GM18873 (cell line): ENCODE data around the gene CPED1.
"Not testable (repeated sequence)": the region's sequence is repeated elsewhere in the genome, so short reads cannot be mapped to it uniquely, and the experiment has no call there.

Source experiments
- ATAC-seq: cut with Tn5 transposase; IDR thresholded peaks from one replicate; pipeline ENCODE4 v1.9.1; 2021; ENCODE audit warnings: mild to moderate bottlenecking, moderate library complexity, moderate number of reproducible peaks; ENCODE audit not compliant: unreplicated experiment, low FRiP score

The CPED1 gene

DNA sequence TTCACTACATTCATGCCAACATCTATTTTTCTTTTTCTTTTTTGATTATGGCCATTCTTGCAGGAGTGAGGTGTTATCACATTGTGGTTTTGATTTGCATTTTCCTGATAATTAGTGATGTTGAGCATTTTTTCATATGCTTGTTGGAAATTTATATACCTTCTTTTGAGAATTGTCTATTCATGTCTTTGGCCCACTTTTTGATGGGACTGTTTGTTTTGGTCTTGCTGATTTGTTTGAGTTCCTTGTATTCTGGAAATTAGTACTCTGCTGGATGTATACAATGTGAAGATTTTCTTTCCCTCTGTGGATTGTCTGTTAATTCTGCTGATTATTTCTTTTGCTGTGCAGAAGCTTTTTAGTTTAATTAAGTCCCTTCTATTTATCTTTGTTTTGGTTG, 48.3 kb downstream of the CPED1 start:
- not testable (repeated sequence) for ATAC-seq

DNA sequence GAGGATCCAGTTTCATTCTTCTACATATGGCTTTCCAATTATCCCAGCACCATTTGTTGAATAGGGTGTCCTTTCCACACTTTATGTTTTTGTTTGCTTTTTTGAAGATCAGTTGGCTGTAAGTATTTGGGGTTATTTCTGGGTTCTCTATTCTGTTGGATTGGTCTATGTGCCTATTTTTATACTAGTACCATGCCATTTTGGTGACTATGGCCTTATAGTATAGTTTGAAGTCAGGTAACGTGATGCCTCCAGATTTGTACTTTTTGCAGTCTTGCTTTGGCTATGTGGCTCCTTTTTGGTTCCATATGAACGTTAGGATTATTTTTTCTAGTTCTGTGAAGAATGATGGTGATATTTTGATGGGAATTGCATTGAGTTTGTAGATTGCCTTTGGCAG, 48.8 kb downstream of the CPED1 start:
- ATAC-seq, result not testable (repeated sequence)

DNA sequence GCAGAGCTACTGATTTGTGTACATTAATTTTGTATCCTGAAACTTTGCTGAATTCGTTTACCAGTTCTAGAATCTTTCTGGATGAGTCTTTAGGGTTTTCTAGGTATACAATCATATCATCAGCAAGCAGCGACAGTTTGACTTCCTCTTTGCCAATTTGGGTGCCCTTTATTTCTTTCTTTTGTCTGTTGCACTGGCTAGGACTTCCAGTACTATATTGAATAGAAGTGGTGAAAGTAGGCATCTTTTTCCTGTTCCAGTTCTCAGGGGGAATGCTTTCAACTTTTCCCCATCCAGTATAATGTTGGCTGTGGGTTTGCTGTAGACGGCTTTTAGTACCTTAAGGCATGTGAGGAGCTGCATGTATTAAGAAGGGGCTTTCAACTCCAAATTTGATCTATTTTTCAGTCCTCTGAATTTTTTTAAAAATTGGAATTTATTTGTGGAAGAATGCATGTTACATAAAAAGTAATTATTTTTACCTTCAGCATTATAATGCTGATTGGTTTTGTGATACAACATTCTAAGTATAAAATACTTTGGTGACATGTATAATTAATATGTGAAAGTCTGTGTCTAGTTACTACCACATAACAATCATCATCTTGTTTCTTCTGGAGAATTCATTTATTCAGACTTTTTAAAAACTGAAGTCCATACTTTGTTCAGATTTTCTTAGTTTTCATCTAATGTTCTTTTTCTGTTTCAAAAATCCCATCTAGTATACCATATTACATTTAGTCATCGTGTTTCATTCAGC, 49.6 kb downstream of the CPED1 start:
- ATAC-seq, result no peak

DNA sequence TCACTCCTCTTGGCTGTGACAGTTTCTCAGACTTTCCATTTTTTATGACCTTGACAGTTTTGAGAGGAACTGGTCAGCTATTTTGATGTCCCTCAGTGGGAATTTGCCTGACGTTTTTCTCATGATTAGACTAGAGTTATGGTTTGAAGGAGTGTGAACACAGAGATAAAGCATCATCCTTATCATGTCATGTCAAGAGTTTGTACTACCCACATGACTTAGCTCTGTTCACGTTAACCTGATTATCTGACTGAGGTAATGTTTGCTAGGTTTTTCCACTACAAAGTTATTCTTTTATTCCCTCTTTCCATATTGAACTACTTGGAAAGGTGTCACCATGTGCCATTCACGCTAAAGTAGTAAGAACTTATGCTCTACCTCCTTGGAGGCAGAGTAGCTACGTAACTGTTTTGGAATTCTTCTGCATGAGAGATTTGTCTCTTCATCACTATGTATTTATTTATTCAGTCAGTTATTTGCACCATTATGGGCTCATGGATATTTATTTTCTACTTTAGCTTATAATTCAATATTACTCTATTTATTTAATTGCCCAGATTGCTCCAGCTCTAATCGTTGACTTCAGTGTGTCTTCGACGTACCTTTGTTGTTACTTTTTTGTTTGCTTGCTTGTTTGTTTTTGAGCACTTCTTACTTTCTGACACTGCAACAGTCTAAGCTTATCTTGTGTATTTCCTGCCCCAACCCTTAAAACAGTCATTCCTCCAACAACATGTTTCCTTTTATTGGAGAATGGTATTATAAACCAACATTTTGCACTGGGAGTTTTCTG, 50.4 kb downstream of the CPED1 start:
- no peak for ATAC-seq

DNA sequence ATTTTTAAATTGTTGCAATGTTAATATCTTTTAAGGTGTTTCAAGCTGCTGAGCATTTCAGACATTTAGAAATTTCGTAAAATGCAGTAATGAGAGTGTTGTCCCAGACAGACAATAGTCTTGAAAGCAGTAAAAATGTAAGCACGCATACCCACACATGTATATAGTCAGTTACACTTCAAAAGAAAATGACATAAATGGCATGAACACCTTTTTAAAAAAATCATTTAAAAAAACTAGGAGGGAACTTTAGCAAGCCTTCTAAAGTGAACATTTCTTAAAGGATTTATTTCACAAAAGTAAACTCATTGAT, 51.0 kb downstream of the CPED1 start:
- no peak for ATAC-seq

DNA sequence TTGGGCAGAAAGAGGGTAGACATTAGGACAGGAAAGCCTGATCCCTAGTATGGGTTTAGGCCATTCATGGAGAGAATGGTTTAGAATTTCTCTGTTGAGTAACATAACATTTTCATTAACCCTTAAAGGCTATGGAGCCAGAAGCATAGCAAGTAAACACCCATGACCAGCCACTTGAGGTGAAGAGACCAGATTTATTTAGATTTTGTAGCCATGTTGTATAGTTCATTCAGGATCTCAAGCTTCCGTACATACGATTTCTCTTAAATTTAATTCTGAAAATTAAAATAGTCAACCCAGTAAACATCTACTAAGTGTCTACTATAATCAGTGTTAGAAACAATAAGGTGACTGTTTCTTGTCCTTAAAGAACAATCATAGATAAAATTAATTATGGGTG, 51.5 kb downstream of the CPED1 start:
- no peak for ATAC-seq

DNA sequence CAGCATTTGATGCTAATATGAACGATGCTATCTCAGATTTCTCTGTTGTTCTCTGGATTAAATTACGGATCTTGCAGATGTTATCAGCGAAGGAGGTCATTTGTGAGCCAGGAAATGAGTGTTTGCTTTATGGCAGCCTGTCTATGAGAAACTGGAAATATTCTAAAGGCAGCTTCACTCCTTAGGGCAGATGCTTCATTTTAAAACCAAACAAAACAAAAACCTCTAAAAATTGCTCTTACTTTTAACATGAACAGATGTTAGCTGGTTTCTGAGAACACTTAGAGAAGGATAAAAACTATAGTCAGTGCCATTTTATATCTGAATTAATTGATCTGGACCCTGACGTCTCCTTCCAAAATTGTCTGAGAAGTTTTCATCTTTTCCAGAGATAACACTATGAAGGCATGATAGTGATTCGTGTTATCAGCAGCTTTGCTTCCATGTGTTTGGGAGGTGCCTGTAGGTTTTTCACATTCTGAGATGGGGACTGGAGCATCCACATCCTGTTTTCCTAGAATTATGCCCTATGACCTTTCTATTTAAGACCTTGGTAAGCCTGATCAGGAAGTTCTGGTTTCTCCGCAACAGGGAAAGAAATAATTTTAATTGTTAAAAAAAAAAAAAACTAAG, 53.1 kb downstream of the CPED1 start:
- ATAC-seq, result no peak

DNA sequence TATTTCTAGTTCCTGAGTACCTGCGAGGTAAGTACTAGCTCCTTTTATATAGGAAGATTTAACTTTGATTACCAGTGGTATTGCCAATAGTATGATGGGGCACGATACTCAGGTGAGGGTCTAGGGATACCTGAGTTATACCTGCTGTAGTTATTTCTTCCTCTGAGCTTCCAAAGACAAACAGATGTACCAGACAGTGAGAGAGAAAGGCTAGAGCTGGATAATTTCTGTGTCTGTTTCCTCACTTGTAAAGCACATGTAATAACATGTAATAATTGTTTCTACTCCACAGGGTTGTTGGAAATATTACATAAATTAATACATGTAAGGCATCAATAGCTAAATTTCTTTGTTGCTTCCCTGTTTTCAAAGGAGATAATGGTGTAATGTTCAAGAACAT, 53.7 kb downstream of the CPED1 start:
- no peak for ATAC-seq

DNA sequence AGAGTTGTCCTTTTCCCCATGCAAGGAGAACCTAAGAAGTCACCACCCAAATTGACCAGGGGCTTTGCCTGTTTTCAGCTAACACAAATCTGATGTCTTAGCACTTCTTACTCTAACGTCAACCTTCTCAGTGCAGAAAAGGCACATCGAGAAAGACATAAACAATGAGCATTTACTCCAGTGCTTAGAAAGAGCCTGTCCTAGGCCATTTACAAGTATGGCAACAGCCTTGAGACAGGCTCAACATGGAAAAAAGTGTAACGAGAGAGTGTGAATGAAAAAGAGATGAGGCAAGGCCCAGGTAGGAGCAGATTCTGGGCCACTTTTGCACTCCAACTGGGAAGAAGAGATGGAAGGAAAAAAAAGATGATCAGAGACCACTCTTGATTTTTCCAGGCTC, 54.4 kb downstream of the CPED1 start:
- ATAC-seq, result no peak

DNA sequence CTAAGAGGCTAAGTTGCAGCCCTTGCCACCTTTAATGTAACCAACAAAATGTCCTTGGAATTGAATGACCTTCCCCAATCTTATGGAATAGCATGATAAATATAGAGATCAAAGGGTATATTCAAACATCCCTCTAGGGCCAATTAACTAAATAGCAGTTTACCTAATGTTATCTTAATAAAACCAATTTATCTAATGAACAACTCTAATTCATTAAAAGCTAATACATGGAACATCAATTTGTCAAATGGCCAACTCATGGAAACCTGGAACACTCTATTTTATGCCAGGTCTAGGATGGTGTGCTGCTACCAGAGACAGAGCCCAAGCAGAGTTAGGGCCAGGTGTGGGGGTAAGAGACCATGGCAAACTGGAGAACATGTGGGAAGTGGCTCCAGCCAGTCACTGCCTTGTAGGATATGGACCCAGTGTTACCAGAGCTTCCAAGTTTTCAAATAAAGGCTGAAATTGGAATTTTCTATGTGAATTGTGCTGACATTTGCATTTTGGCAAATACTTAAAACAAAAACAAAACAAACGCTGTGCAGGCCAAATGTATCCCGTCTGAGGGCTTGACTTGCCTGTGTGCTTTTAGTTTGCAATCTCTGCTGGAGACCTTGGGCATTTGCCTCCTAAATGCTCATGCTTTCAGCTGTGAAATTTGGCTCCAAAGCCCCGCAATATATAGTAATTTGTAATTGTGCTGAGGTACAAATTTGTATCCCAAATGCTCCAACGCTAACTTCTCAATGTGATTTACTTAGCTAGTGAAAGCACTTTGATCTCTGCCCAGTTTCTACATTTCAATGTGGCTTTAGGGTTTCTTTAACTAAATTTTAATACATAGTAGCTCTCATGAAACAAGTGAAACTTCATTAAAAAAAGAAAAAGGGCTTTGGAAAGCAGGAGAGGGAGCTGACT, 55.1 kb downstream of the CPED1 start:
- ATAC-seq, result no peak

DNA sequence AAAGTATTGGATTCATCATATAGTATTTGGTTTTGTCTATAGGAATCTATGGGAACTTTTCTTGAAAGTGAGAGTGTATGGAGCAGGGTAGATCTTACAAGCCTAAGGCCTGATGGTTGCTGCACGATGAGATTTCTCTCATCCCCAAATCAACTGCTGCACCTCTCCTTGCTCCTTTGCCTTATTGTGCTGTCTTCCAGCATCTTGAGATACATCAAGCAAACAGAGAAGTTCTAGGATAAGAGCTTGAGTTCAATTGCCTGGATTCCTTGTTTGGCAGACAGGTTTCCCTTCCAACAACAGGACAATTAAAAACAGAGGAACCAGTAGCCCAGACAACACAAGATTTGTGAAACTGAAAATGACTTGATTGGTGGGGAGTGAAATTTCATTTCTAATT, 56.6 kb downstream of the CPED1 start:
- no peak for ATAC-seq

DNA sequence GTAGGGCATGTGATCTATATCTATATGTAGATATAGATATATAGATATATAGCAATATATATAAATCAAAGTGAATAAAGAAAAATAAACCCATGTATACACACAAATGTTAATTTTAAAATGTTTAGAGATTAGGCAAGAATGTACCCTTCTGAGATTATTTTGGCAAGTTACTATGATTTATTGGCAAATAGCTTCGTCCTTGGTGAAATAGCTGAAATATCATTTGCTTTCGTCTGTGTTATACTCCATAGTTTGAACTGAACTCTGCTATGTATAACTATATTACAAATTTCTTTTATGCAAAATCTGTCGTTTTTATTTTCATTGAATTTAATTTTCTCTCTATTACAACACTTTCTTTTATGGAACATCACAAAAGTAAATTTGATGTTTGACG, 57.5 kb downstream of the CPED1 start:
- ATAC-seq, result no peak

DNA sequence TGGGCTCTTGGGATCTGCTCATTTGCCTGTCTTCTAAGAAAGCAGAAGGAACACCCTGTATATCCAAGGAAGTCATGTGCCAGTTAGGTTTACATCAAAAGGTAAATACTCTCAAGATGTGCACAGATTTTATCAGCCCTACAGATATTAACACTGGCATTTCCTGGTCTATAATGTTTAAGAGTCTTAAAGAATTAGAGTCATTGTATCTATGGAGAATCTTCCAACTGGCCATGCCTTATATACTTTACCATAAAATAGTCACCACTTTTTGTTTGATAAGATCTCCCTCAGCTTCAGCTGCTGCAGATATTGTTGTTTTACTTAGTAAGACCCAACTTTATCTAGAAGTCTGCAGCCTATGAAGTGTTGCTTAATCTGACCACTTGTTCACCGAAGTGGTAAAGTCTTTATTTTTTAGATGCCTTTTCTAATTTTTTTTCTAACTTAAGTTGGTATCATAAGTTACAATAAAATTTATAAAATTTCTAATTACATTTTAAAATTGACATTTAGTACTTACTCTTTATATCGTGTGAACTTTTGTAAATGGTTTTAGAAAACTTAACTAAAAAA, 58.5 kb downstream of the CPED1 start:
- no peak for ATAC-seq

DNA sequence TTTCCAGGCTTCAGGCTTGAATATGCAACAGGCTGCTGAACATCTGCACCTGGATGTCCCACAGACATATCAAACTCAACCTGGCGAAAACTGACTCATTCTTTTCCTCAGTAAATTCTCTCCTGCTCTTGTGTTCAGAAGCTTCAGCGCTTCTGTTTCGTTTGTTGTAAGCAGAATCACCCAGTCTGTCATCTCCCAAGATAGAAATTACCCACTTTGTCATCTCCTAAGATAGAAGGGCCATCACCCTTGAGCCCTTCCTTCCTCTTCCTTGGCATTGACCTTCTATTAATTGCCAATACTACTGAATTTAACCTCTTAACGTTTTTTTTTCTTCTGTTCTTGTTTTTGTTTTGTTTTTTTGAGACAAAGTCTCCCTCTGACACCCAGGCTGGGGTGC, 59.7 kb downstream of the CPED1 start:
- ATAC-seq, result no peak

DNA sequence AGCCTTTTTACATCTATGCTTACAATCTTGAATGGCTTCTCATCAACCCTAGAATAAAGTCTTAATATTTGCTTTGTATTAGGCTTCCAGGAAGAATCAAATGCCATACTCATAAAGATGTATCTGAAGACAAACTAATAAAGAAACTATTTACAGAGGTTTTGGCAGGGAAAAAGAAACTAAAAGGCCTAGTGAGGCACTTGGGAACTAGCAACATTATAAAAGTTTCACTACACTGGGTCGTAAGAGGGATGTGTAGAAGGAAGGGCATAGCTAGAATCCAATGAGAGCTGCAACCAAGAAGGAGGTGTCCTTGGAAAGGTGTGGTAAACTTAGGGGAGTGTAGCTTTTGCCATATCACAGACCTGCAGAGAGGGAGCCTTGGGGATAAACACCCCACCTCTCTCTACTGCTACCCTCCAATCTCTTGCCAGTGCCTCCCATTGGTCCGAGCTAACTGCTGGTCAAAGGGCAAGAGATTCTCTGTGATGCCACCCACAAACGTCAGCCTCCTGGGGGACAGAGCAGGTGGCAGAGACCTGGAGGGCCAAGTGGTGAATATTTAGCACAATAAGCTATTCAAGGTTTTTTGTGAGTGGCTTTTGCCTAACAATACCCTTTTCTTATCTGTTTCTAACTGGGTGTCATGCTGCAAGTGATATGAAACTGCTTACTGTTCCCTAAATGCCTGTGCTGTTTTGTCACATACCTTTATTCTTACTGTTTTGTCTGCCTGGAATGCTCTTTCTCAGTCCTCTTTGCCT, 60.7 kb downstream of the CPED1 start:
- no peak for ATAC-seq

DNA sequence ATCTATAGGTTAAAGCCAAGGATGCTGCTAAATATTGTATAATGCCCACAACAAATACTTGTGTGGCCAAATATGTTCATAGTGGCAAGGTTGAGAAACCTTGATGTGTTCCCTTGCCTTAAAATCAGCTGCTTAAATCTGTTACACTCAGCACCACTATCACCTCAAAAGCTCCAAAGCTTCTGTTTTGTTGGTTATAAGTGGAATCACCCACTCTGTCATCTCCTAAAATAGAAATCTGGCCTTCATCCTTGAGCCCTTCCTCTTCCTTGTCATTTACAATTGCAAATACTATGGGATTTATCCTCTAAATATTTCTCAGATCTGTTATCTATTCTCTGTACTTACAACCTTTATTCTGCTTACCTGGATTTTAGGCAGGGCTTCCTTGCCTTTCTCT, 61.4 kb downstream of the CPED1 start:
- no peak for ATAC-seq

DNA sequence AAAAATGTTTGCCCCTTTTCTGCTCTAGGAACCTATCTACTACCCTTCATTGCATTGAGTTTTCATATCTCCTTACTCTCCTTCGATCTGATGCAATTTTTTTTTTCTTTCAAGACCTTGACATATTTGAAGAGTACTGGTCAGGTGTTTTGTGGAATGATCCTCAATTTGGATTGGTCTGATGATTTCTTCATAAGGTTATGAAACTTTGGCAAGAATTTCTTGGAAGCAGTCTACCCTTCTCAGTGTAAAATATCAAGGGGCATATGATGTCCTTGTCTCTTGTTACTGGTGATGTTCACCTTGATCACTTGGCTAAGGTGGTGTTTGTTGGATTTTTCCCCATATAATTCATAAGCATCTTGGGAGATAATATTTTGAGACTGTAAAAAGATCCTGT, 64.7 kb downstream of the CPED1 start:
- ATAC-seq, result no peak

DNA sequence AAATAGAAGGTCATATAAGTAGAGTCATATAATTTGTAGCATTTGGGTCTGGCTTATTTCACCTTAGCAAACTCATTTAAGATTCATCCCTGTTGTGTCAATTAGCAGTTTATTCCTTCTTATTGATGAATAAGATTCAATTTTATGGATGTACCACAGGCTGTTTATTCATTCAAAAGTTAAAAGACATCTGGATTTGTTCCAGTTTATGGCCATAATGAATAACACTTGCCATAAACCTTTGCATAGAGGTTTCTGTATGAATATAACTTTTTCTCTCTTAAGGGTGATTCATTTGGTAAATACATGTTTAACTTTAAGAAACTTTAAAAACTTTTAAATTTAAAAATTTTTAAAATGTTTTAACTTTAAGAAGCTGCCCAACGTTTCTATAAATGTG, 66.4 kb downstream of the CPED1 start:
- ATAC-seq, result peak; percentile 56

DNA sequence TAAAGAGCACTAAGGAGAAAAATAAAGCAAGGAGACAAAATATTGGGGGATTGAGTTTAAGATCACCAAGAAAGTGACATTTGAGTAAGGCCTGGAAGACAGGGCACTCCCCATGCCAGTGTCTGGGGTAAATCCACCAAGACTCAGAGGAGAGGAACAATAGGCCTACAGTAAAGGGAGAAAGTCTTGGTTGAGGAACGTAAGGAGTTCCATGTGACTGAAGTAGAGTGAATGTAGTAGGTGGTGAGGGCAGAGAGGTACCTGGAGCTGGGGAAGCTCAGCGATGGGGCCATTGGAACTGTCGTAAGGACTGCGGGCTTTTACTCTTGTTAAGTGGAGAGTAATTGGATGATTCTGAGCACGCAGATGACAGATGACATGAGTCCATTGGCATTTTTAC, 69.4 kb downstream of the CPED1 start:
- ATAC-seq, result no peak

DNA sequence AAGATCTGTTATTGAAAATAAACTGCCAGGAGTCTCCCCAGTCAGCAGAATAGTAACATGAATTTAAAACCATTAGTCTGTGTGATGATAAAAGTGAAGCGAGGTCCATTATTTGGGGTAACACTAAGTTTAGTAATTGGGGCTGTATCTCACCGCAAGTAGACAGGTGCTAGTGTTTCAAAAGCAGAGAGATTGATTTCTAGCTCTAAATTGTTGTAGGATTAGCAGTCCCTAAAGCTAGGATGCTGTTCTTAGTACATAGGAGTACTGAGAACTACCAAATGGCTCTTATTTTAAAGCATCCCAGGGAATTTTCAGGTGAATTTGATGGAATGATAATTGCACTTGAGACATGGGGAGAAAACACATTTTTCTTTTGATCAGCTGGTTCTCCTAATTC, 70.5 kb downstream of the CPED1 start:
- ATAC-seq, result no peak
